ENCODE results near the gene GRIP2. TPM values are rescaled to one million over a fixed set of nuclear protein-coding genes. Genes with fewer than 3 reads are reported as not detected.
"Not testable (repeated sequence)": the region's sequence is repeated elsewhere in the genome, so short reads cannot be mapped to it uniquely, and the experiment has no call there.

The GRIP2 gene
- total RNA-seq, 1 experiment from 2014 or later = 1.1 TPM

GRCh38 chr3:14525685-14526631, 14.2 kb downstream of the GRIP2 start:
- in situ Hi-C loops (cut with HindIII; ENCODE audit: low sequenced_read_pairs) = no loop called here
- no peak for DNase-seq (ENCODE audit: low spot score)

GRCh38 chr3:14524920-14525660, 15.1 kb downstream of the GRIP2 start:
- DNase-seq (ENCODE audit: low spot score) = no peak
- in situ Hi-C loops (cut with HindIII; ENCODE audit: low sequenced_read_pairs) = no loop called here

GRCh38 chr3:14524311-14524711, 15.8 kb downstream of the GRIP2 start:
- in situ Hi-C loops (cut with HindIII; ENCODE audit: low sequenced_read_pairs) = no loop called here
- no peak for DNase-seq (ENCODE audit: low spot score)

- in situ Hi-C loops (cut with HindIII; ENCODE audit: low sequenced_read_pairs) = no loop called here
- no peak for DNase-seq (ENCODE audit: low spot score)
Measured at GRCh38 chr3:14523792-14524191, 16.4 kb downstream of the GRIP2 start.

GRCh38 chr3:14522768-14523167, 17.4 kb downstream of the GRIP2 start:
- in situ Hi-C loops (cut with HindIII; ENCODE audit: low sequenced_read_pairs) = no loop called here
- no peak for DNase-seq (ENCODE audit: low spot score)

- DNase-seq (ENCODE audit: low spot score) = no peak
- in situ Hi-C loops (cut with HindIII; ENCODE audit: low sequenced_read_pairs) = no loop called here
Measured at GRCh38 chr3:14522129-14522691, 17.9 kb downstream of the GRIP2 start.

GRCh38 chr3:14521611-14522010, 18.5 kb downstream of the GRIP2 start:
- in situ Hi-C loops (cut with HindIII; ENCODE audit: low sequenced_read_pairs) = no loop called here
- no peak for DNase-seq (ENCODE audit: low spot score)

GRCh38 chr3:14520967-14521366, 19.2 kb downstream of the GRIP2 start:
- in situ Hi-C loops (cut with HindIII; ENCODE audit: low sequenced_read_pairs) = no loop called here
- no peak for DNase-seq (ENCODE audit: low spot score)

GRCh38 chr3:14520149-14520548, 20.0 kb downstream of the GRIP2 start:
- in situ Hi-C loops (cut with HindIII; ENCODE audit: low sequenced_read_pairs) = no loop called here
- no peak for DNase-seq (ENCODE audit: low spot score)

GRCh38 chr3:14519406-14519805, 20.7 kb downstream of the GRIP2 start:
- in situ Hi-C loops (cut with HindIII; ENCODE audit: low sequenced_read_pairs) = no loop called here
- no peak for DNase-seq (ENCODE audit: low spot score)

GRCh38 chr3:14518893-14519292, 21.2 kb downstream of the GRIP2 start:
- no peak for DNase-seq (ENCODE audit: low spot score)
- in situ Hi-C loops (cut with HindIII; ENCODE audit: low sequenced_read_pairs) = no loop called here

GRCh38 chr3:14518432-14518802, 21.7 kb downstream of the GRIP2 start:
- no peak for DNase-seq (ENCODE audit: low spot score)
- in situ Hi-C loops (cut with HindIII; ENCODE audit: low sequenced_read_pairs) = no loop called here

- in situ Hi-C loops (cut with HindIII; ENCODE audit: low sequenced_read_pairs) = no loop called here
- DNase-seq (ENCODE audit: low spot score) = no peak
Measured at GRCh38 chr3:14517601-14518431, 22.3 kb downstream of the GRIP2 start.

GRCh38 chr3:14516738-14517345, 23.3 kb downstream of the GRIP2 start:
- in situ Hi-C loops (cut with HindIII; ENCODE audit: low sequenced_read_pairs) = no loop called here
- DNase-seq (ENCODE audit: low spot score) = no peak

GRCh38 chr3:14515526-14515925, 24.6 kb downstream of the GRIP2 start:
- DNase-seq (ENCODE audit: low spot score); in situ Hi-C loops (cut with HindIII; ENCODE audit: low sequenced_read_pairs): not testable (repeated sequence)

- DNase-seq (ENCODE audit: low spot score) = no peak
- in situ Hi-C loops (cut with HindIII; ENCODE audit: low sequenced_read_pairs) = no loop called here
Measured at GRCh38 chr3:14514323-14514720, 25.8 kb downstream of the GRIP2 start.

GRCh38 chr3:14513566-14514322, 26.4 kb downstream of the GRIP2 start:
- in situ Hi-C loops (cut with HindIII; ENCODE audit: low sequenced_read_pairs) = no loop called here
- no peak for DNase-seq (ENCODE audit: low spot score)

GRCh38 chr3:14512942-14513327, 27.2 kb downstream of the GRIP2 start:
- DNase-seq (ENCODE audit: low spot score) = no peak
- in situ Hi-C loops (cut with HindIII; ENCODE audit: low sequenced_read_pairs) = no loop called here

Data from G401 (cell line).